HCT116 (cell line): Measurements from ENCODE around the gene XPC.

Source experiments
- POLR2A ChIP-seq: IDR thresholded peaks from 2 replicates; pipeline ENCODE4 v1.7.0; 2011; ENCODE audit warnings: borderline replicate concordance; ENCODE audit not compliant: insufficient read depth, insufficient read length; ENCODE audit errors: extremely low read depth
- SIN3A ChIP-seq: IDR thresholded peaks from 2 replicates; pipeline ENCODE4 v1.6.1; 2012; ENCODE audit warnings: low read depth
- YY1 ChIP-seq: IDR thresholded peaks from 2 replicates; pipeline ENCODE4 v1.6.1; 2011; ENCODE audit warnings: low read length, low read depth, moderate library complexity, mild to moderate bottlenecking; ENCODE audit not compliant: insufficient replicate concordance; ENCODE audit errors: extremely low read depth

DNA sequence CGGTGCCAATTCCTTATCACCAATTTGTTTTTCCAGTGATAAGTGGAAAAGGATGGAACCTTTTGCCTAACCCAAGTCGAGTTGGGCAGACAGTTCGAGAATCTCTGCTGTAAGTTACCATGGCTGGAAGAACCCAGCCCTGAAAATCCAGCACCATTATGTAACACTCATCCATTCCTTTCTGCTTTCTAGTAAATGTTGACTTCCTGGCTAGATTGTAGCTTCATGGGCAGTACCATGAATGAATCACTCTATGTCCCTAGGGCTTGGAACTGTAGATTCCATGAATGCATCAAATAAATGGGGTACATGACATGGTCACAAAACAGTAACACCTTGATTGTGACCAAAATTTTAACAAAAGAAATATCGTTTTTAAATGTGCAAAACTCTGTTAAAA lies 67.7 kb downstream of the XPC start:
- no peak for TF ChIP-seq YY1
- no peak for TF ChIP-seq POLR2A
- no peak for TF ChIP-seq SIN3A
